ENCODE measurements around the gene C2.

Gene C2

DNA sequence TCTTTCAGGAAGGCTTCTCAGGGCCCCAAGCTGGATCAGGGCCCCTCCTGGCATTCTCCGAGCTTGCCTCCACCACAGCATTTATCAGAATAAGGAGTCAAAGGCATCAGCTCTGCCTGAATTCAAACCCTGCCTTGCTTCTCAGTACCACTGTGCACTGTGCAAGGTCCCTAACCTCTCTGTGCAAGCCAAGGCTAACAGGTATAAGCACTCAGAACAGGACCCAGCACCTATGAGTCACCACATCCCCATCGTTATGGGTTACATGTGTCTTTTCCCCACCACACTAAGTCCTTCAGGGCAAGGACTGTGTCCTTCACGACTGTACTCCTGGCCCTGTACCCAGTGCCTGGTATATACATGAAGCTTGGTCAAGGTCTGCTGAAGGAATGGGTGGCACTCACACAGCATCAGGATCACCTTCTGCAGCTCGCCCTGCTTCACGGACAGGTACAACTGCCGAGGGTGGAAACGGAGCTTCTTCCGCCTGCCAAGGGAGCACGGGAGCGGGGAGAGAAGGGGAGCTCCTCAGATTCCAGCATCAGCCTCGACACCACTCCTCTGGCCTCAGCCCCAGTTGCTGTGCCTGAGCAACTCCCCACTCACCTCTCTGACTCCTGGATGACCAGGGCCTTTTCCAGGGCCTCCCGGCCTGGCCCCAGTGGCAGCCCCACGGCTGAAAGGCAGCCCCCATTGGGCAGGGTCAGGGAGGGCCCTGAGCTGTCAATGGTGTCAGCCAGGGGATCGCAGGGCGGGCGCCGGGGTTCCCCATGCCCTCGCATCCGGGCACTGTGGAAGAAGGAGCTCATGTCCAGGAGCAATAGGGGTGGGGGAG lies 40.1 kb upstream of the C2 start:
- Histone ChIP-seq H3K9me3 (ENCODE audit: control insufficient read depth, insufficient read depth, low read length) (no peaks in the 10 kb centered on the region), H3K4me3 (ENCODE audit: low read depth, low read length) (no peak overlapping the region), H3K9ac (ENCODE audit: low read depth, low read length) (no peak overlapping the region), H3K36me3 (ENCODE audit: control insufficient read depth, insufficient read depth, low read length) (peaks cover 55% of the 10 kb centered on the region), H3K27me3 (ENCODE audit: control insufficient read depth, insufficient read depth, low read length) (no peaks in the 10 kb centered on the region), H3K4me1 (ENCODE audit: control insufficient read depth, insufficient read depth, low read length) (no peaks in the 10 kb centered on the region)

DNA sequence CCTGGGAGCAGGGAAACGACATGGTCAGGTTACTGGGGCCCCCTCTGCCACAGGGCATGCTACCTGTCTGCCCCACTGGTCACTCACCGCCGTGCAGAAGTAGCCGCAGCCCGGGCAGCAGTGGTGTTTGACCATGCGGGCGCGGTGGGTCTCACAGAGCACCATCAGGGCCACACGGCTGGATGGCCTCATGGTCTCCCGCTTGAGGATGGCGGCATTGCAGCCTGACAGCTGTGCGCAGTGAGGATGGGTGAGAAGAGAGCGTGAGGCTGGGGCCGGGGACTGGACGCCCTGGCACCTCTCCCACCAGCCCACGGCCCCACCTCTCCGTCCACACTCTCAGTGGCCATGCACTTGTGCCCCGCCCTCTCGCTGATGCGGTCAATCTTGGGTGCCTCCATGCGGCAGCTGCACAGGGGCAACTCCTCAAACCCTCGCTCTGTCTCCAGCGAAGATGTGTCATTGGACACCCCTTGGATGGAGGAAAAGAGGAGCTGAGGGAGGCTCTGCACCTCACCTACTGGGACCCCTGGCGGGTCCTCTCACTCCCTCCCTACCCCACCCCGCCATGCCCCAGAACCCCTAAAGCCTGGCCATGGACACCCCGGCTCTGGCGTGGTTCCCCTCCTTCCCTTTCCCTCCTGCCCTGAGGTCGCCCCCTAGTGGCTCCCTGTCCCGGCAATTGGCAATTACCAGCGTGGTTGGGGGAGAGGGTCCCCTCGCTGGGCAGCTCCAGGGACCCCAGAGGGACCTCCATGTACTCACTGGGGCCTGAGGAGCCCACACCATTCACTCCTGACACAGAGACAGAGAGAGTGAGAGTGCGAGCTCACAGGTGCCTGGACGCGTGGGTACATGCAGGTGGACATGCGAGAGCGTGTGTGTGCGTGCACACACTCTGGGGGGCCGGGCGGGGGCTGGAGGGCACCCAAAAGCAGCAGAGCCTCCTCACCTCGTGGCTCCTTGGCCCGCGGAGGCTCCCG lies 39.0 kb upstream of the C2 start:
- H3K27me3 ChIP-seq (ENCODE audit: control insufficient read depth, insufficient read depth, low read length): no peaks in the 10 kb centered on the region
- H3K4me3 ChIP-seq (ENCODE audit: low read depth, low read length): no peak overlapping the region
- no peaks in the 10 kb centered on the region for H3K9me3 ChIP-seq (ENCODE audit: control insufficient read depth, insufficient read depth, low read length)
- no peaks in the 10 kb centered on the region for H3K4me1 ChIP-seq (ENCODE audit: control insufficient read depth, insufficient read depth, low read length)
- H3K9ac ChIP-seq (ENCODE audit: low read depth, low read length): no peak overlapping the region
- H3K36me3 ChIP-seq (ENCODE audit: control insufficient read depth, insufficient read depth, low read length): peaks cover 56% of the 10 kb centered on the region

DNA sequence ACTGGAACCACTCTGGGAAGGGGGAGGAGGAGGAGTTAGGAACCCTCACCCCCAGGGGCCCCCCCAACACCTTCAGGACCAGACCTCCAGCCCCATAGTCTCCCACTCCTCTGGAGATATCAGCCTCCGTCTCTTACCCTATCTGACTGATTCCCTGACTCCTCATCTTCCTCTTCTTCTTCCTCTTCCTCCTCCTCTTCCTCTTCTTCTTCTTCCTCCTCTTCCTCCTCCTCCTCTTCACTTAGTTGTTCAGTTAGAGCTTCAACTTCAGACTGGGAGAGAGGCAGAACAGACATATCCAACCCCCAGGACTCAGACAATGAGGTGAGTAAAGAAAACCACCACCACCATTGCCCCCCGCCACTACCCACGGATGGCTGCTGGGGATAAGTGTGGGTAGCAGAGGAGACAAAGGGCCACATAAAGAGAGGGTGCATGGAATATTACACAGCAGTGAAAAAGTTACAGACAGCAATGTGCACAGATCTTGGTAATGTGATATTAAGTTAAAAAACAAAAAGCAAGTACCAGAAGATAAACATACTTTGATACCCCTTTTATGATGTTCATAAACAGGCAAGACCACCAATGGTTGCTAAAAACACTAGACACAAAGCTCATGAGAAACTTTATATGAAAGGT lies 38.1 kb upstream of the C2 start:
- Histone ChIP-seq H3K9me3 (ENCODE audit: control insufficient read depth, insufficient read depth, low read length) (no peaks in the 10 kb centered on the region), H3K36me3 (ENCODE audit: control insufficient read depth, insufficient read depth, low read length) (peaks cover 53% of the 10 kb centered on the region), H3K4me1 (ENCODE audit: control insufficient read depth, insufficient read depth, low read length) (no peaks in the 10 kb centered on the region), H3K27me3 (ENCODE audit: control insufficient read depth, insufficient read depth, low read length) (no peaks in the 10 kb centered on the region), H3K4me3 (ENCODE audit: low read depth, low read length) (no peak overlapping the region), H3K9ac (ENCODE audit: low read depth, low read length) (no peak overlapping the region)

DNA sequence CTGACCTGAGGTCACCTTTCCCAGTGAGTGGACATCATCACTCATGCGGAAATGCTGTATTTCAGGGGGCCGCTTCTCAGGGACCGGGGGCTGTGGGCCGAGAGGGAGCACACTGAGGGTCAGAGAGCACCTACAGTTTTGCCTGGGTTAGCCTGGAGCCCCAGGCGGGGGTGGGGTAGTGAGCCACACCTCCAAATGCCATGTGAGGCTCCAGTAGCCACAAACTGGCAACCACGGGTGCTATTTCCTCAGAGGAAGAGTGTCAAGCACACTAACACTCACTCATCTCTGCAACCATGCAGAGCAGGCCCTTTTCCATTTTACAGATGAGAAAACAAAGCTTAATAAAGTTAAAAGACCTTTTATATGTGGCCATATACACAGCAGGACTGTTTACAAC lies 34.7 kb upstream of the C2 start:
- H3K9ac ChIP-seq (ENCODE audit: low read depth, low read length): no peak overlapping the region
- no peak overlapping the region for H3K4me3 ChIP-seq (ENCODE audit: low read depth, low read length)
- no peaks in the 10 kb centered on the region for H3K9me3 ChIP-seq (ENCODE audit: control insufficient read depth, insufficient read depth, low read length)
- no peaks in the 10 kb centered on the region for H3K4me1 ChIP-seq (ENCODE audit: control insufficient read depth, insufficient read depth, low read length)
- H3K27me3 ChIP-seq (ENCODE audit: control insufficient read depth, insufficient read depth, low read length): no peaks in the 10 kb centered on the region
- peaks cover 36% of the 10 kb centered on the region for H3K36me3 ChIP-seq (ENCODE audit: control insufficient read depth, insufficient read depth, low read length)

DNA sequence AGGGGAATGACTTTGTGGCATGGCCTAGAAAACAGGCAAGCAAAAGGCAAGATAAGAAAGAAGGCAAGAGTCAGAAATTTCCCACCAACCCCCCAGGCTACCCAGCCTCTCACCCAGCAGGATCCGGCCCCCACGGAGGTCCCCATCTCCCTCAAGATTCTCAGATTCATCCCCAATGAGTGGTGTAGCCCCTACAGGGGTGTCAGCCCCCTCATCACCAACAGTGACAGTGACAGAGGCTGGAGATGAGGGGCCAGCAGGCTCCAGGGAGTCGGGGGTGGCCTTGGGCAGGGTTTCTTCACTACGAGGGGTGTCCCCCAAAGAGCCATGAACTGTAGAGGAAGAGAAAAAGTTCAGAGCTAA lies 31.0 kb upstream of the C2 start:
- Histone ChIP-seq H3K36me3 (ENCODE audit: control insufficient read depth, insufficient read depth, low read length) (peaks cover 27% of the 10 kb centered on the region), H3K4me1 (ENCODE audit: control insufficient read depth, insufficient read depth, low read length) (peaks cover 3% of the 10 kb centered on the region), H3K4me3 (ENCODE audit: low read depth, low read length) (peak overlapping the region; percentile 95), H3K9ac (ENCODE audit: low read depth, low read length) (peak overlapping the region; percentile 76), H3K9me3 (ENCODE audit: control insufficient read depth, insufficient read depth, low read length) (no peaks in the 10 kb centered on the region), H3K27me3 (ENCODE audit: control insufficient read depth, insufficient read depth, low read length) (no peaks in the 10 kb centered on the region)

DNA sequence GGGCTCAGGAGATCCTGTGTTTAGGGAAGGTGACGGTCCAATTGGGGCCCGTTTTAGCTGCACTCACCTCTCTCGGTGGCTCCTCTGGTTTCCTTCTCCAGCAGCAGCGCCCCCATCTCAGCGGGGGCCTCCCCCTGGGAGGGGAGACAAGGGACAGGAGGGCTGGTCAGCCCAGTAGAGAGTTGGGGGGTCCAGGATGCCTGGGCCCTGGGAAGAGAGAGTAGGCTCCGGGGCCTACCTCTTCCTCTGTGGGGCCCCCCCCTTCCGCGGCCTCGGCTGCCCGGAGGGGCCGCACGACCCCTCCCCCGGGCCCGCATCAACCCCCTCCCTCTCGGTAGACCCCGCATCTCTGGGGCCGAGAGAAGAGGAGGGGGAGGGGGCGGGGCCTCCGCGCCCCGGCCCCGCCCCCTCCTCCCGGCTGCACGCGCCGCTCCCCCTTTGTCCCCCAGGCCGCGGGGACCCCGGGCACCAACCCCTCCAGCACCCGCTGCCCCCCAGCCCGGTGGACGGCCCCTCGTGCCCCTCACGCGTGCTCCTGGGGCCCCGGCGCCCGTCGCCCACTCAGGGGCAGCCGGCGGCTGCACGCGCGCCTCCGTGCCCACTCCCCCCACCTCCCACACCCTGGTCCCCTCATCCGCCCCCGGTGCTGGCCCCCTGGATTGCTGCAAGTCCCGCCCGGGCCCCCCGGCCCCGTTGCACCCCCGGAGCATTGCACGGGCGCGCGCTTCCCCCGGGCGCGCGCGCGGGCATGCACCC lies 30.5 kb upstream of the C2 start:
- peak overlapping the region; percentile 76 for H3K9ac ChIP-seq (ENCODE audit: low read depth, low read length)
- peaks cover 27% of the 10 kb centered on the region for H3K36me3 ChIP-seq (ENCODE audit: control insufficient read depth, insufficient read depth, low read length)
- peak overlapping the region; percentile 95 for H3K4me3 ChIP-seq (ENCODE audit: low read depth, low read length)
- peaks cover 3% of the 10 kb centered on the region for H3K4me1 ChIP-seq (ENCODE audit: control insufficient read depth, insufficient read depth, low read length)
- no peaks in the 10 kb centered on the region for H3K9me3 ChIP-seq (ENCODE audit: control insufficient read depth, insufficient read depth, low read length)
- H3K27me3 ChIP-seq (ENCODE audit: control insufficient read depth, insufficient read depth, low read length): no peaks in the 10 kb centered on the region

DNA sequence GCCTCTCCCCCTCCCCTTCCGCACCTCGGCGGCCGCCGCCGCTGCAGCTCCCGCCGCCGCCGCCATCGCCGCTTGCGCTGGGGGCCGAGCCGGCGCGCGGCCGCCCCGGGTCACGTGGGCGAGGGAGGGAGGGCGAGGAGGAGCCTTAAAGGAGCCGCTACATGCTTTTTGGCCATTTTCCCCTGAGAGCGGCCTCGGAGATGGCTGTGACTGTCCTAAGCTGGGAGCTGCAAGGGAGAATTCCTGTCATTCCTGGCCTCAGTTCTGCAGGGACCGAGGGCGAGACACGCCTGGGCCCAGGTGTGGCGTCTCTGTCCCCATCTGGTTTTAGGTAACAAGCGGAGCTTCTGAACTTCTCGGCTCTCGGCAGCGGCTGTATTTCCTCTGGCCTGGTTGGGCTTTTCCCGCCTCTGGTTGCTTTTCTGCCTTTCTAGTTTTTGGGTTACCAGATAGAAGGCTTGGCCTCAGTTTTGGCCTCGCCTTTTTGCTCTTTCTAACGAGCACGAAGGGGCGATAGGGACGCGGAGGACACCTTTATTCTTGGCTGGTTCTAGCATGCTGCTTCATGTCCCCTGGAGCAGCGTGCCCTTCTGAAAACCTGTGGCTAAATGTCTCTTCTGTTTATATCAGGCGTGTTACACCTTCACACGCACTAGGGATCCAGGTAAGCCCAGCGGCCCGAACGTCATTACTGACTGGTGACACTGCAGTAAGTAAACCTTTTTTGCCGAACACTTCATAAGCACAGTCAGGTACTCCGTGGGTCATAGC lies 29.7 kb upstream of the C2 start, which contains the start of gene EHMT2:
Gene EHMT2 (minus strand): TSS at position 87 of the 771 bp plus-strand sequence. CDS start 21 bp downstream, at position 66.
- H3K36me3 ChIP-seq (ENCODE audit: control insufficient read depth, insufficient read depth, low read length): peaks cover 21% of the 10 kb centered on the region
- H3K4me1 ChIP-seq (ENCODE audit: control insufficient read depth, insufficient read depth, low read length): peaks cover 3% of the 10 kb centered on the region
- peak within 1 kb of the TSS; percentile 85 for H3K9ac ChIP-seq (ENCODE audit: low read depth, low read length)
- no peaks in the 10 kb centered on the region for H3K27me3 ChIP-seq (ENCODE audit: control insufficient read depth, insufficient read depth, low read length)
- H3K9me3 ChIP-seq (ENCODE audit: control insufficient read depth, insufficient read depth, low read length): no peaks in the 10 kb centered on the region
- H3K4me3 ChIP-seq (ENCODE audit: low read depth, low read length): peak within 1 kb of the TSS; percentile 95

DNA sequence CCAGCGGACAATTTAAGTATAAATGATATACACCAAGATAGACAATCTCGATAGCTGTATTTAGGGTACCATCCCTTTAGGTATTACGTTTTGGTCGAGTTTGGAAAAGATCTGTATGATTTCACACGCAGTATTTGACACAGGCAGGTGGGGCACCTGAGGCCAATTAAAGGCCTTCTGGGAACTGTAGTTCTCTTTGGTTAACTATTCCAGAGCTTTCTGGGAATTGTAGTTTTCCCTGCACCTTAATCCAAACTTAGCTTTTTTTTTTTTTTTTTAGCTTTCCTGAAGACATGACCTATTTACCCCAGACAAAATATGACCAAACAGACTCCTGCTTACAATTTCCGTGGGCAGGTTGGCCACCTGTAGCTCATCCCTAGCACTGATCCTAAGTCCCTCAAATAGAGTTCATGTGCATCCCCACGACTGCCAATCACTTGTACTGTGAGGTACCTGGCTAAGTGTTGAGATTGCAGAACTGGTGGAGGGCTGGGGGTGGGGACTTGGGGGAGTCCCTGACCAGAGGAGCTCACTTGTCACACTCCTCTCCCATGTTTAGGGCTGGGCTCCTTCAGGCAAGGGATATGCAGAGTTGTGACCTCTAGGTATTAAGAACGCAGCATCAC lies 29.0 kb upstream of the C2 start:
- H3K36me3 ChIP-seq (ENCODE audit: control insufficient read depth, insufficient read depth, low read length): peaks cover 14% of the 10 kb centered on the region
- H3K4me3 ChIP-seq (ENCODE audit: low read depth, low read length): peak overlapping the region; percentile 95
- H3K27me3 ChIP-seq (ENCODE audit: control insufficient read depth, insufficient read depth, low read length): no peaks in the 10 kb centered on the region
- peak overlapping the region; percentile 85 for H3K9ac ChIP-seq (ENCODE audit: low read depth, low read length)
- H3K9me3 ChIP-seq (ENCODE audit: control insufficient read depth, insufficient read depth, low read length): no peaks in the 10 kb centered on the region
- peaks cover 3% of the 10 kb centered on the region for H3K4me1 ChIP-seq (ENCODE audit: control insufficient read depth, insufficient read depth, low read length)

DNA sequence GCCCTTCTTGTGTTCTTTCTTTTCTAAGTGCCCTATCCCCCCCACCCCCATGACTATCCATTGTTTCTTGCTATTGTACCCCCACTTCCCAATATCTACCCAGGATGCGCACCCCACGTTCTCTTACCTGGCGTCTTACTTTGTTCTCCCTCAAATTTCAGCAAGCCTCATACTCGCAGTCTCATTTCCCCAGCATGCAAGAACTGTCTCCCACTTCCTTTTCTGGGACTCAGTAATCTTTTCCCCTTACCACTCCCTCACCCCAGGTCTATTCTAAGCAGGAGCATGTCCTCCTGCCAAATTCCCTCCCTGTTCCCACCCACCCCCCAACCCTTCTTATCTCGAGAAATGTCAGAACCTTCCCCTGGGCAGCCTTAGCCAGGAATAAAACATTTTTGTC lies 28.3 kb upstream of the C2 start:
- peaks cover 3% of the 10 kb centered on the region for H3K4me1 ChIP-seq (ENCODE audit: control insufficient read depth, insufficient read depth, low read length)
- no peaks in the 10 kb centered on the region for H3K9me3 ChIP-seq (ENCODE audit: control insufficient read depth, insufficient read depth, low read length)
- peaks cover 11% of the 10 kb centered on the region for H3K36me3 ChIP-seq (ENCODE audit: control insufficient read depth, insufficient read depth, low read length)
- H3K4me3 ChIP-seq (ENCODE audit: low read depth, low read length): no peak overlapping the region
- H3K9ac ChIP-seq (ENCODE audit: low read depth, low read length): no peak overlapping the region
- H3K27me3 ChIP-seq (ENCODE audit: control insufficient read depth, insufficient read depth, low read length): no peaks in the 10 kb centered on the region

Data from iPS-15b (cell line).